ENCODE data around the gene SLC25A18. TPM values are rescaled to one million over a fixed set of nuclear protein-coding genes. Genes with fewer than 3 reads are reported as not detected.

SLC25A18 gene
- total and polyA plus RNA-seq, 2 experiments from 2014 or later: 0.59 to 0.60 TPM

DNA sequence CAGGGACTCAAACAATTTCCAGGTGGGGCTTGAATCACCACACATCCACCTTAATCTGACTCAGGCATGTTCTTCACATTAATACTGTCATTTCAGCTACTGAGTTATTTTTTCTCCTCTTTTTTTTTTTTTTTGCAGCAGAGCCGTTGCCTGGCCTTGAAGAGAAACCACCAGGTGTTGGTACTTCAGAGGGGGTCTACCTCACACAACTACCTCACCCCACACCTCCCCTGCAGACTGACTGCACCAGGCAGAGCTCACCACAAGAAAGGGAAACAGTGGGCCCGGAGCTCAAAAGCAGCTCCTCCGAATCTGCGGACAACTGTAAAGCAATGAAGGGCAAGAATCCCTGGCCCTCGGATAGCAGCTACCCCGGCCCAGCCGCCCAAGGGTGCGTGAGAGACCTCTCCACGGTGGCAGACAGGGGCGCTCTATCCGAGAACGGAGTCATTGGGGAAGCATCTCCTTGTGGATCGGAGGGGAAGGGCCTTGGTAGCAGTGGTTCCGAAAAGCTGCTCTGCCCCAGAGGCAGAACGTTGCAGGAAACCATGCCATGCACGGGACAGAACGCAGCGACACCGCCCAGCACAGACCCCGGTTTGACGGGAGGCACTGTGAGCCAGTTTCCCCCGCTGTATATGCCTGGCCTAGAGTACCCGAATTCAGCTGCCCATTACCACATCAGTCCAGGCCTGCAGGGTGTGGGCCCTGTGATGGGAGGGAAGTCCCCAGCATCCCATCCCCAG, 15.1 kb upstream of the SLC25A18 start:
- no peak overlapping the region for H3K4me3 ChIP-seq
- H3K36me3 ChIP-seq: peaks cover 40% of the 10 kb centered on the region
- no peaks in the 10 kb centered on the region for H3K4me1 ChIP-seq (ENCODE audit: low read depth)
- no peak for DNase-seq (ENCODE audit: low read depth in 1 of 2, low spot score in 1 of 2)
- no peak overlapping the region for H3K27ac ChIP-seq
- H3K9me3 ChIP-seq (ENCODE audit: low read depth): no peaks in the 10 kb centered on the region
- TF ChIP-seq, protein P1, sequence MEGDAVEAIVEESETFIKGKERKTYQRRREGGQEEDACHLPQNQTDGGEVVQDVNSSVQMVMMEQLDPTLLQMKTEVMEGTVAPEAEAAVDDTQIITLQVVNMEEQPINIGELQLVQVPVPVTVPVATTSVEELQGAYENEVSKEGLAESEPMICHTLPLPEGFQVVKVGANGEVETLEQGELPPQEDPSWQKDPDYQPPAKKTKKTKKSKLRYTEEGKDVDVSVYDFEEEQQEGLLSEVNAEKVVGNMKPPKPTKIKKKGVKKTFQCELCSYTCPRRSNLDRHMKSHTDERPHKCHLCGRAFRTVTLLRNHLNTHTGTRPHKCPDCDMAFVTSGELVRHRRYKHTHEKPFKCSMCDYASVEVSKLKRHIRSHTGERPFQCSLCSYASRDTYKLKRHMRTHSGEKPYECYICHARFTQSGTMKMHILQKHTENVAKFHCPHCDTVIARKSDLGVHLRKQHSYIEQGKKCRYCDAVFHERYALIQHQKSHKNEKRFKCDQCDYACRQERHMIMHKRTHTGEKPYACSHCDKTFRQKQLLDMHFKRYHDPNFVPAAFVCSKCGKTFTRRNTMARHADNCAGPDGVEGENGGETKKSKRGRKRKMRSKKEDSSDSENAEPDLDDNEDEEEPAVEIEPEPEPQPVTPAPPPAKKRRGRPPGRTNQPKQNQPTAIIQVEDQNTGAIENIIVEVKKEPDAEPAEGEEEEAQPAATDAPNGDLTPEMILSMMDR (IDR thresholded peaks at IDR 0.05; ENCODE audit: low read depth, low read length): no peak
- no peaks in the 10 kb centered on the region for H3K27me3 ChIP-seq

DNA sequence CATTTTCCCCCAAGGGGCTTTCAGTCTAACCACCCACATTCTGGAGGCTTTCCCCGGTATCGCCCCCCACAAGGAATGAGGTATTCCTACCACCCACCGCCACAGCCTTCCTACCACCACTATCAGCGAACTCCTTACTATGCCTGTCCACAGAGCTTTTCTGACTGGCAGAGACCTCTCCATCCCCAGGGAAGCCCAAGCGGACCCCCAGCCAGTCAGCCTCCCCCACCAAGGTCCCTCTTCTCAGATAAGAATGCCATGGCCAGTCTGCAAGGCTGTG, 14.6 kb upstream of the SLC25A18 start:
- TF ChIP-seq, protein P1 (IDR thresholded peaks at IDR 0.05; ENCODE audit: low read depth, low read length): no peak
- Histone ChIP-seq H3K27me3 (no peaks in the 10 kb centered on the region), H3K36me3 (peaks cover 40% of the 10 kb centered on the region)

DNA sequence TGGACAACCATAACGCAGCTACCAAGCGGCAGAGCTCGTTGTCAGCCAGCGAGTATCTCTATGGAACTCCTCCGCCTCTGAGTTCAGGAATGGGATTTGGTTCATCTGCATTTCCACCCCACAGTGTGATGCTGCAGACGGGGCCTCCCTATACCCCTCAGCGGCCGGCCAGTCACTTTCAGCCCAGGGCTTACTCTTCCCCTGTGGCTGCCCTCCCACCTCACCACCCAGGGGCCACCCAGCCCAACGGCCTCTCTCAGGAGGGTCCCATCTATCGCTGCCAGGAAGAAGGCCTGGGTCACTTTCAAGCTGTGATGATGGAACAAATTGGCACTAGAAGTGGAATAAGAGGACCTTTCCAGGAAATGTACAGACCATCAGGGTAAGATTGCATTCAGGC, 14.1 kb upstream of the SLC25A18 start:
- H3K36me3 ChIP-seq: peaks cover 42% of the 10 kb centered on the region

More for the DNA sequence above, 14.6 kb upstream of the SLC25A18 start:
- Histone ChIP-seq H3K9me3 (ENCODE audit: low read depth) (no peaks in the 10 kb centered on the region), H3K4me1 (ENCODE audit: low read depth) (no peaks in the 10 kb centered on the region), H3K27ac (no peak overlapping the region), H3K4me3 (no peak overlapping the region)
- DNase-seq (ENCODE audit: low read depth in 1 of 2, low spot score in 1 of 2): no peak

DNA sequence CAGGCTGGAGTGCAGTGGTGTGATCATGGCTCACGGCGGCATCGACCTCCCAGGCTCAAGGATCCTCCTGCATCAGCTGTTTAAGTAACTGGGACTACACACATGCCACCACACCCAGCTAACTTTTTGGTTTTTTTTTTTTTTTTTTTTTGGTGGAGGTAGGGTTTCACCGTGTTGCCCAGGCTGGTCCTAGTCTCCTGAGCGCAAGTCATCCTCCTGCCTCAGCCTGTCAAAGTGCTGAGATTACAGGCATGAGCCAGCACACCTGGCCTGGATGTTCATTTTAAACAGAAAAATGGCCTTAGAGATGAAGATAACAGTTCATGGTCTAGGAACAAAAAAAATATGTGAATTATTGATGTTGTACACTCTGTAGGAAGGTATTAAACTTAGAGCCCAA, 13.6 kb upstream of the SLC25A18 start:
- no peaks in the 10 kb centered on the region for H3K27me3 ChIP-seq
- peaks cover 46% of the 10 kb centered on the region for H3K36me3 ChIP-seq
- TF ChIP-seq, protein P1 (IDR thresholded peaks at IDR 0.05; ENCODE audit: low read depth, low read length): no peak

More for the DNA sequence above, 14.1 kb upstream of the SLC25A18 start:
- Histone ChIP-seq H3K27ac (no peak overlapping the region), H3K4me1 (ENCODE audit: low read depth) (no peaks in the 10 kb centered on the region), H3K9me3 (ENCODE audit: low read depth) (no peaks in the 10 kb centered on the region), H3K4me3 (no peak overlapping the region), H3K27me3 (no peaks in the 10 kb centered on the region)
- DNase-seq (ENCODE audit: low read depth in 1 of 2, low spot score in 1 of 2): no peak
- TF ChIP-seq, protein P1 (IDR thresholded peaks at IDR 0.05; ENCODE audit: low read depth, low read length): no peak

DNA sequence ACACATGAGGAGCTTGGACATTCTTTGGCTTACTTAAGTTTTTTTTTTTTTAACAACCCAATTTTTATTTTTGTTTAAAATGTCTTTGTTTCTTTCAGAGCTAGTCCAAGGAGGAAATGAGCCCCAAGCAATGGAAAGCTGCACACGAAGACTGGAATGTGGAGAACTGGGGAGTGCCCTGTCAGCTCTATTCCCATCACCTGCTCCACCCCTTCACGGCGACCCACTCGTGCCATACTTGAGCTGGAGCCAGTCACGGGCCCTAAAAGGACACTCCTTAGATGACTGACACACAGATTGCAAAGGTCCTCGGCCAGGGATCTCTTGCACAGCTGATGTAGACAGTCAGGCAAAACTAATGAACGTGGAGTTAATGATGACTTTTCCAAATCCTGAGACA, 10.6 kb upstream of the SLC25A18 start:
- peaks cover 50% of the 10 kb centered on the region for H3K36me3 ChIP-seq
- no peaks in the 10 kb centered on the region for H3K4me1 ChIP-seq (ENCODE audit: low read depth)
- H3K27ac ChIP-seq: peak overlapping the region; percentile 40
- no peaks in the 10 kb centered on the region for H3K9me3 ChIP-seq (ENCODE audit: low read depth)
- no peak overlapping the region for H3K4me3 ChIP-seq
- DNase-seq (ENCODE audit: low read depth in 1 of 2, low spot score in 1 of 2): peak in 1 of 2 donors; percentile 23
- no peaks in the 10 kb centered on the region for H3K27me3 ChIP-seq
- TF ChIP-seq, protein P1 (IDR thresholded peaks at IDR 0.05; ENCODE audit: low read depth, low read length): no peak

More for the DNA sequence above, 13.6 kb upstream of the SLC25A18 start:
- Histone ChIP-seq H3K9me3 (ENCODE audit: low read depth) (no peaks in the 10 kb centered on the region), H3K4me1 (ENCODE audit: low read depth) (no peaks in the 10 kb centered on the region), H3K27ac (no peak overlapping the region), H3K4me3 (no peak overlapping the region)
- DNase-seq (ENCODE audit: low read depth in 1 of 2, low spot score in 1 of 2): no peak
